HEK293T (cell line): ENCODE data around the gene NECAB3.

Experiments used
- ARNT ChIP-seq: fragments of 450-650 bp; IDR thresholded peaks from 2 replicates; pipeline ENCODE4 v1.6.1; 2017; ENCODE audit warnings: mild to moderate bottlenecking
- ELF4 ChIP-seq: fragments of 450-650 bp; IDR thresholded peaks from 2 replicates; pipeline ENCODE4 v1.6.1; 2017; ENCODE audit warnings: antibody characterized with exemption
- FOXK2 ChIP-seq: fragments of 450-650 bp; IDR thresholded peaks from 2 replicates; pipeline ENCODE4 v1.6.1; 2016; ENCODE audit warnings: mild to moderate bottlenecking
- HDGF ChIP-seq: fragments of 450-650 bp; IDR thresholded peaks from 2 replicates; pipeline ENCODE4 v1.6.1; 2017; ENCODE audit warnings: antibody characterized with exemption, borderline replicate concordance

DNA sequence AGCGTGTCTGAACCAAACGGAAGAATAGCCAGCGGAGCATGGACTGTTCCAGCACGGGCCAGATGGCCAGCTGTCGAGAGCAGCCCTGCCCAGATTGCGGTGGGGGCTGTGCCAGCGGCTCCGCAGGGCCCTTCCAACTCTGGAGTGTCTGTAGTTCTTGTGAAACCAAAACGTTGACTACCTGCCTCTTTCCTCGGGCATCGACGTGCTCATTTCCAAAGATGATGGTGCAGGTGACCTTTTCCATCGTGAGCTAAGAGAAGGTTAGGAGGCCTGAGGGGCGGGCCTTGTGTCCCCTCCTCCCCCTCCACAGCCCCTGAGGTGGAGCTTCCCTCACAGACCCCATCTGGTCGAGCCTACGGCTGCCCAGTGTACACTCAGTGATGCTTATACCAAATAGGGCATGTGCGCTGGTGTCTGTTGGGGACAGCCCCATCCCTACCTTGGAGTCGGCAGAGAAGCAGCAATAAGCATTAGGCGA lies 25.0 kb downstream of the NECAB3 start:
- TF ChIP-seq HDGF: no peak
- no peak for TF ChIP-seq ARNT
- TF ChIP-seq ELF4: no peak
- TF ChIP-seq FOXK2: no peak
